Stimulated activated CD8-positive, alpha-beta memory T cell treated with anti-CD3 and anti-CD28 coated beads, Interleukin-7, amount 100 ng/mL, for 1 hour (primary cell): ENCODE measurements around the gene HOGA1.
"Not testable (repeated sequence)": the region's sequence is repeated elsewhere in the genome, so short reads cannot be mapped to it uniquely, and the experiment has no call there.

Experiments used
- DNase-seq, 2 donors: peaks; one replicate each; pipeline ENCODE4 v3.0.0-alpha.2; 2020; ENCODE audit warnings: low read depth in 2 of 2

Gene HOGA1

GRCh38 chr10:97648562-97649404 is 64.6 kb downstream of the HOGA1 start:
- DNase-seq: no peak

GRCh38 chr10:97649405-97649750 is 65.2 kb downstream of the HOGA1 start:
- DNase-seq: not testable (repeated sequence)

- DNase-seq: no peak
Observed at GRCh38 chr10:97650726-97651125, 66.5 kb downstream of the HOGA1 start.

GRCh38 chr10:97651773-97652172 is 67.6 kb downstream of the HOGA1 start:
- no peak for DNase-seq

GRCh38 chr10:97656777-97657176 is 72.6 kb downstream of the HOGA1 start:
- DNase-seq: no peak

GRCh38 chr10:97659589-97659988 is 75.4 kb downstream of the HOGA1 start:
- DNase-seq: no peak
